ENCODE results near the gene MRLN.

DNA sequence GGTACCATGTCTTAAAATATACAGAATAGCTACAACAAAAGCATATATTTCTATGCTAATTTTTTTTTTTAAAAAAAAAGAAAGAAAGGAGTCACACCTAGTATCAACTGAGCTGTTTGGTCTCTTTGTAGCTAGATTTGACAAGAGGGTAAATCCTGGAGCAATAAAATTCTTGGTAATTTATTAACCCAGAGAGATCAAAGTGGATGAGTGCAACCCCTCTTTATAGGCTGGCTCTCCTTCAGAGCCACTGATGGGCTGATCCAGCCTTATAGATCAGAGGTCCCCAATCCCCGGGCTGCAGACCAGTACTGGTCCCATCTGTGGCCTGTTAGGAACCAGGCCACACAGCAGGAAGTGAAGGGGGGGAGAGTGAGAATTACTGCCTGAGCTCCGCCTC is 19.8 kb upstream of the MRLN start:
- TF ChIP-seq GABPA (IDR thresholded peaks at IDR 0.05; ENCODE audit: low read depth) (no peak), POLR2AphosphoS5 (IDR thresholded peaks at IDR 0.05; ENCODE audit: low read depth) (no peak)
- TF ChIP-seq, protein P1, sequence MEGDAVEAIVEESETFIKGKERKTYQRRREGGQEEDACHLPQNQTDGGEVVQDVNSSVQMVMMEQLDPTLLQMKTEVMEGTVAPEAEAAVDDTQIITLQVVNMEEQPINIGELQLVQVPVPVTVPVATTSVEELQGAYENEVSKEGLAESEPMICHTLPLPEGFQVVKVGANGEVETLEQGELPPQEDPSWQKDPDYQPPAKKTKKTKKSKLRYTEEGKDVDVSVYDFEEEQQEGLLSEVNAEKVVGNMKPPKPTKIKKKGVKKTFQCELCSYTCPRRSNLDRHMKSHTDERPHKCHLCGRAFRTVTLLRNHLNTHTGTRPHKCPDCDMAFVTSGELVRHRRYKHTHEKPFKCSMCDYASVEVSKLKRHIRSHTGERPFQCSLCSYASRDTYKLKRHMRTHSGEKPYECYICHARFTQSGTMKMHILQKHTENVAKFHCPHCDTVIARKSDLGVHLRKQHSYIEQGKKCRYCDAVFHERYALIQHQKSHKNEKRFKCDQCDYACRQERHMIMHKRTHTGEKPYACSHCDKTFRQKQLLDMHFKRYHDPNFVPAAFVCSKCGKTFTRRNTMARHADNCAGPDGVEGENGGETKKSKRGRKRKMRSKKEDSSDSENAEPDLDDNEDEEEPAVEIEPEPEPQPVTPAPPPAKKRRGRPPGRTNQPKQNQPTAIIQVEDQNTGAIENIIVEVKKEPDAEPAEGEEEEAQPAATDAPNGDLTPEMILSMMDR (IDR thresholded peaks at IDR 0.05; ENCODE audit: insufficient read depth, low read length), result no peak
- TF ChIP-seq, protein P2, sequence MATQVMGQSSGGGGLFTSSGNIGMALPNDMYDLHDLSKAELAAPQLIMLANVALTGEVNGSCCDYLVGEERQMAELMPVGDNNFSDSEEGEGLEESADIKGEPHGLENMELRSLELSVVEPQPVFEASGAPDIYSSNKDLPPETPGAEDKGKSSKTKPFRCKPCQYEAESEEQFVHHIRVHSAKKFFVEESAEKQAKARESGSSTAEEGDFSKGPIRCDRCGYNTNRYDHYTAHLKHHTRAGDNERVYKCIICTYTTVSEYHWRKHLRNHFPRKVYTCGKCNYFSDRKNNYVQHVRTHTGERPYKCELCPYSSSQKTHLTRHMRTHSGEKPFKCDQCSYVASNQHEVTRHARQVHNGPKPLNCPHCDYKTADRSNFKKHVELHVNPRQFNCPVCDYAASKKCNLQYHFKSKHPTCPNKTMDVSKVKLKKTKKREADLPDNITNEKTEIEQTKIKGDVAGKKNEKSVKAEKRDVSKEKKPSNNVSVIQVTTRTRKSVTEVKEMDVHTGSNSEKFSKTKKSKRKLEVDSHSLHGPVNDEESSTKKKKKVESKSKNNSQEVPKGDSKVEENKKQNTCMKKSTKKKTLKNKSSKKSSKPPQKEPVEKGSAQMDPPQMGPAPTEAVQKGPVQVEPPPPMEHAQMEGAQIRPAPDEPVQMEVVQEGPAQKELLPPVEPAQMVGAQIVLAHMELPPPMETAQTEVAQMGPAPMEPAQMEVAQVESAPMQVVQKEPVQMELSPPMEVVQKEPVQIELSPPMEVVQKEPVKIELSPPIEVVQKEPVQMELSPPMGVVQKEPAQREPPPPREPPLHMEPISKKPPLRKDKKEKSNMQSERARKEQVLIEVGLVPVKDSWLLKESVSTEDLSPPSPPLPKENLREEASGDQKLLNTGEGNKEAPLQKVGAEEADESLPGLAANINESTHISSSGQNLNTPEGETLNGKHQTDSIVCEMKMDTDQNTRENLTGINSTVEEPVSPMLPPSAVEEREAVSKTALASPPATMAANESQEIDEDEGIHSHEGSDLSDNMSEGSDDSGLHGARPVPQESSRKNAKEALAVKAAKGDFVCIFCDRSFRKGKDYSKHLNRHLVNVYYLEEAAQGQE (IDR thresholded peaks at IDR 0.05; ENCODE audit: insufficient replicate concordance, low read depth), result no peak
